ENCODE measurements around the gene METRN.

The METRN gene

GRCh38 chr16:678858-679813 is 35.8 kb upstream of the METRN start (continued):
- peak; percentile 58 for TF ChIP-seq ZEB2 (tag by site-specific recombination; IDR thresholded peaks at IDR 0.05)
- TF ChIP-seq ATF2 (tag by site-specific recombination; IDR thresholded peaks at IDR 0.05; ENCODE audit: low read depth) = no peak
- TF ChIP-seq ZNF621 (tag by site-specific recombination; IDR thresholded peaks at IDR 0.05) = no peak
- peak; percentile 57; the same call in 1 of the 2 replicates for TF ChIP-seq ZNF629 (tag by site-specific recombination; IDR thresholded peaks at IDR 0.05)
- no peak for TF ChIP-seq ZNF211 (tag by site-specific recombination; IDR thresholded peaks at IDR 0.05; ENCODE audit: low read depth)
- TF ChIP-seq HOXC10 (CRISPR knock-in tag; IDR thresholded peaks at IDR 0.05) = no peak
- no peak for TF ChIP-seq ZNF521 (tag by site-specific recombination; IDR thresholded peaks at IDR 0.05)
- TF ChIP-seq ZNF292 (tag by site-specific recombination; IDR thresholded peaks at IDR 0.05; ENCODE audit: borderline replicate concordance, low read depth) = no peak
- TF ChIP-seq ZFP69B (tag by site-specific recombination; IDR thresholded peaks at IDR 0.05) = peak; percentile 99
- TF ChIP-seq ZNF830 (tag by site-specific recombination; IDR thresholded peaks at IDR 0.05; ENCODE audit: low read depth) = no peak
- no peak for TF ChIP-seq ZNF624 (tag by site-specific recombination; IDR thresholded peaks at IDR 0.05)
- no peak for TF ChIP-seq ZNF549 (tag by site-specific recombination; IDR thresholded peaks at IDR 0.05)
- TF ChIP-seq RBAK (tag by site-specific recombination; IDR thresholded peaks at IDR 0.05) = no peak
- TF ChIP-seq ZBTB10 (tag by site-specific recombination; IDR thresholded peaks at IDR 0.05) = no peak
- no peak for TF ChIP-seq PRDM2 (tag by site-specific recombination; IDR thresholded peaks at IDR 0.05; ENCODE audit: borderline replicate concordance)
- TF ChIP-seq PBX3 (CRISPR knock-in tag; IDR thresholded peaks at IDR 0.05) = peak; percentile 13; the same call in 1 of the 2 replicates
- no peak for TF ChIP-seq ZNF16 (tag by site-specific recombination; IDR thresholded peaks at IDR 0.05; ENCODE audit: low read depth)
- TF ChIP-seq ZNF449 (tag by site-specific recombination; IDR thresholded peaks at IDR 0.05) = no peak
- no peak for TF ChIP-seq ZNF184 (tag by site-specific recombination; IDR thresholded peaks at IDR 0.05)
- peak; percentile 79; the same call in 1 of the 2 replicates for TF ChIP-seq KLF16 (tag by site-specific recombination; IDR thresholded peaks at IDR 0.05)
- no peak for TF ChIP-seq ZNF704 (tag by site-specific recombination; IDR thresholded peaks at IDR 0.05)
- peak; percentile 58; the same call in 1 of the 2 replicates for TF ChIP-seq IKZF3 (tag by site-specific recombination; IDR thresholded peaks at IDR 0.05)
- TF ChIP-seq ZNF791 (tag by site-specific recombination; IDR thresholded peaks at IDR 0.05) = no peak
- TF ChIP-seq SCRT1 (tag by site-specific recombination; IDR thresholded peaks at IDR 0.05; ENCODE audit: borderline replicate concordance) = no peak
- TF ChIP-seq OVOL3 (tag by site-specific recombination; IDR thresholded peaks at IDR 0.05) = peak; percentile 53; the same call in 1 of the 2 replicates

Measured in HEK293 (cell line).